GM18517 (cell line): Measurements from ENCODE around the gene SYT2.
A peak's percentile ranks its signal among the peaks of the same experiment; 100 is the strongest.
"Not testable (repeated sequence)": the region's sequence is repeated elsewhere in the genome, so short reads cannot be mapped to it uniquely, and the experiment has no call there.

Experiments
- ATAC-seq: cut with Tn5 transposase; IDR thresholded peaks from one replicate; pipeline ENCODE4 v1.9.1; 2021; ENCODE audit warnings: mild to moderate bottlenecking, moderate library complexity; ENCODE audit not compliant: unreplicated experiment

Gene SYT2

DNA sequence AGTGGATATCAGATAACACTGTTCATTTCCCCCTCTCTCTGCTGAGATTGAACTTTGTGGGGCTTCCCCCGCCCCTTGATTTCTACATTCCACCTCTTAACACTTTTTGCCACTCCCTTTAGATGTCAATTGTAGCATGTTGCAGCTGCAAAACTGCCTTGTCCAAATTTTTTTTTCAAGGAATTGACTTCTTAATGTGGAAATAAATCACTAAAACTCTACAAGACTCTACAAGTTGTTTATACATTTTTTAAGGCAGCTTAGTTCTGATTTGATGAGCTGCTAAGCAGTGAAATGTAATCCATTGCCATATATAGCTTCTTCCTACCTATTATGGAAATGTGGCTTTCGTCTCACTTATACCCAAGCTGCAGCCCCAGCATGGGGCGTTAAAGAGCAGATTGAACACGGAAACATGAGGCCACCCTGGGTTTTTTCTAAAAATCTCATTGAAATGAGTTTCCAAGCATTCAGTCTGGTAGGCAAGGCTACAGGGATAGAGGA is 132.2 kb downstream of the SYT2 start:
- ATAC-seq, result no peak

GRCh38 chr1:202577381-202577780 is 132.9 kb downstream of the SYT2 start:
- ATAC-seq, result no peak

DNA sequence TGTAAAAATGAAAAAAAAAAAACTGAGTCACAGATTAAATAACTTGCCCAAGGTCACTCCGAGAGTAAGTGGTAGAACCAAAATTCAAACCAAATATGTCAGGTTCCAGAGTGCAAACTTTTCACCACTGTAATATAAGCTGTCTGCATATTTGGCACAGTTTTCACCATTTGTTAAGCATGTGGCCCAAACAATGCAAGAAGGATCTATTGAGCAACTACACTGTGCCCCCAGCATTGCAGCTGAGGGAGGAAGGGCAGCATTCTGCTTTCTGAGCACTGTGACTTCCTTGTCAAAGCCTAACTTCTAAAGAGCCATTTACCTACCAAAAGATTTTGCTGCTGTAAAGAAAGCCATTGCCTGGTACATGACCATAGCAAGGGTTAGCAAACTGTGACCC is 133.4 kb downstream of the SYT2 start:
- no peak for ATAC-seq

DNA sequence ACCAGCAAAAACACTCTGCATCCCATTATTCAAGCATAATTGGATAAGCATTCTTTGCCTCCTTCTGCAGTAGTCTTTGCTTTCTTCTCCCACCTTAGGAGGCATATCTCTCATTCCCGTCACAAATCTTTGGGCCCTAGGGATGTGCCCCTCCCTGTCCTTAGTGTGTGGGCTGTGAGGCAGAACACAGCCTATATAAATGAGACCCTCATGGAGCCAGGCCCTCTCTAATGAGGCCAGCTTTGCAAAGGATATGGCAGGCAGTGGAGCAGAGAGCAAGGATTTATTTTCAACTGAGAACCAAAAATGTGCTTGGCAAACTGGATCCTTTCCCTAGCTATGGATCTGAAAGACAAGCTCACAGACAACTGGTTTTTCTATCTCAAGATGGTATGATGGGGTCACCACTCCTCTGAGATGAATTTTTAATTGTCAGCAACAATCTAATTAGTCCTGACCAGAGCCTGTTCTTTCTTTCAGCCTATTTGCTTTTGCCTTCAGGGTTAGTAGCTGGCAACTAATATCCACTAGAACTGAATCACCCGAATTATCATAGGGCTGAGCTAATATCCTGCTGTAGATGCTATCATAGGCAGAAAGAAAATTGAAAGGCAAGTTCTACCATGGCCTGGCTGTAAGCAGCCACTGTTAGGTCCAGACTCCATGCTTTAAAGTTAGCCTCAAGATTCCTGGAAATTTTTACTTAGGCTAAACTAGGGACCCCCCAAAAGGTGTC is 134.2 kb downstream of the SYT2 start:
- ATAC-seq, result no peak

GRCh38 chr1:202572867-202573266 is 137.4 kb downstream of the SYT2 start:
- ATAC-seq, result no peak

- no peak for ATAC-seq
These were observed 138.4 kb downstream of the SYT2 start for GRCh38 chr1:202571719-202572339.

DNA sequence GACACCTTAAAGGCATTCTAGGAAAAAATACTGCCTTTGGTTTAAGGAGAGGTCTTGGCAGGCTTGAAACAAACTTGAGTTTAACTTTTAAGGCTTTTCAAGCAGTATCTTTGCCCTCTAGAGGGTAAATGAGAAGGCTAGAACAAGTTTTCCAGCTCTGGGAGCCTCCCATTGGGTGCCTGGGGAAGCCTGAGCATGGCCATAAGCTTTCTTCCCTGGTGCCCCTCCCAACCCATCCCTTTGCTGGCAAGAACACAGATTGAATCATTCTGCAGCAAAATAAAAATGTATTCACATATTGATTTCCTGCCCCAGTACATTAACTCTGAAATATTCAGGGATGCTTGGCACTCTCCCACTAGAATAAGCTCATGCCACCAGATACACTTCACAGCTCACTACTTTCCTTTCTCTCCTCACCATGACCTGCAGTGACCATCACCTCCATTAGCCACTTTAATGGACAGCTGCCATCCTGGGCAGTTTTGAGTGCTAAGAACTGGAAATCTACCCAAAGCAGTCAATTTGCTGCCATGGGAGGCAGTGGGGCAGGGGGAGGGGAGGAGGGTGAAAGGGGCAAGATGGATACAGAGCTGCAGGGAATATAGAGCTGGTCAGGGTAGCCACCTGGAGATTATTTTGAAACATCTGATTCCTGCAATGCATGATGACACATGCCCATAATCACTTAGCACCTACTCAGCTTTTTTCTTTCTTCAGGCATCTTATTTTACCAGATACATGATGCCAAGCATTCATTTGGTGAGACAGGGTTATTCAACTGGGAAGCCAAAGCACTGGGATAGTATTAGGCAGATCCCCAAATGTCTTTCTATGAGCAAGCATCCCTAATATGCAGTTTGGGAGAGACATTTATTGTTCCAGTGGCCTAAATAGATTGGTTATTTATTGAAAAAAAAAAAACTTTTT is 140.6 kb downstream of the SYT2 start:
- no peak for ATAC-seq

- no peak for ATAC-seq
These were observed 141.4 kb downstream of the SYT2 start for GRCh38 chr1:202568826-202569225.

- ATAC-seq, result no peak
These were observed 141.8 kb downstream of the SYT2 start for GRCh38 chr1:202568410-202568809.

DNA sequence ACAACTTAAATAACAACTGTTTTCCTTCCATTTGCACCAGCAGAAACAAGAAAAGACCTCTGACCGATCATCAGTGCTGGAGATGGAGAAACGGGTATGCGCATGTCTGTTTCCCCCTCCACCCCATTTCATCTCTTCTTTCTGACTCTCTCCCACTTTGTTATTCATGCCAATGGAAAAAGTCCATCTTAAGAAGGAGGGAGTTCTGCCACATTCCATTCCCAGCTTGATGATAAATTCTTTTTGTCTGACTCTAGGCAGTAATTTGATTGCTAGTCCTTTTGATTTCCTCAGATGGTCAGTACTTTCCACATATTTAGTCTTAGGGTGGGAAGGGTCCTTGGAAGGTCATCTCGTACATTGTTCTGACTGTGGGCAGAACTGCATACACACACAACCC is 142.5 kb downstream of the SYT2 start:
- no peak for ATAC-seq

- peak; percentile 76 for ATAC-seq
These were observed 144.2 kb downstream of the SYT2 start for GRCh38 chr1:202565890-202566602.

DNA sequence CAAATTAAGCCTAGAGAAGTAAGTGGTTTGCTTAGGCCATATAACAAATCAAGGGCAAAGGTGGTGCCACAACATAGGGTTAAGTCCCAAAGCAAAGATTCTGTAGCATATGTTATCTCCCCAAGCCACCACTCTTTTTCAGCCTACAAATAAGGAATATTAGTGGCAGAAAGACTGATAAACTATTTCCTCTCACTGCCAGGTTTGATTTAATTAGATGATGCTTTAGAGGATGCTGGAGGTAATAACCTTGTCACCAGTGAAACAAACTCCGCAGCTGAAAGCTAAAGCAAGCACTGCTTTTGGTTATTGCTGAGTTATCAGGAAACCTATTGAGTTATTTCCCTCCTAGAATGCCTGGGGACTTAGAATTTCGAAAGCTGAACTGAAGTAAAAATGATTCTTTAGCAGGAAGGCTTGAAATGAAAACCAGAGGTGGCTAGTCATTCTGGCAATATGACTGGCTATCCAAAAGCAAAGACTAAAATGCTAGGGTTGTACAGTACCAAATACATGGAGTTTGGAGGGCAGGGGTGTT is 145.2 kb downstream of the SYT2 start:
- ATAC-seq, result no peak

GRCh38 chr1:202563818-202564217 is 146.4 kb downstream of the SYT2 start:
- no peak for ATAC-seq

- ATAC-seq, result no peak
These were observed 147.7 kb downstream of the SYT2 start for GRCh38 chr1:202562444-202563060.

- no peak for ATAC-seq
These were observed 148.4 kb downstream of the SYT2 start for GRCh38 chr1:202561726-202562443.

GRCh38 chr1:202561240-202561639 is 149.0 kb downstream of the SYT2 start:
- ATAC-seq, result no peak

- not testable (repeated sequence) for ATAC-seq
These were observed 152.6 kb downstream of the SYT2 start for GRCh38 chr1:202557662-202558061.

GRCh38 chr1:202556037-202556436 is 154.2 kb downstream of the SYT2 start:
- not testable (repeated sequence) for ATAC-seq

- not testable (repeated sequence) for ATAC-seq
These were observed 155.6 kb downstream of the SYT2 start for GRCh38 chr1:202554619-202555018.
